ENCODE results near the gene OR2T34. TPM values are rescaled to one million over a fixed set of nuclear protein-coding genes. Genes with fewer than 3 reads are reported as not detected.

Gene OR2T34
- total RNA-seq, 1 experiment from 2014 or later = not detected

DNA sequence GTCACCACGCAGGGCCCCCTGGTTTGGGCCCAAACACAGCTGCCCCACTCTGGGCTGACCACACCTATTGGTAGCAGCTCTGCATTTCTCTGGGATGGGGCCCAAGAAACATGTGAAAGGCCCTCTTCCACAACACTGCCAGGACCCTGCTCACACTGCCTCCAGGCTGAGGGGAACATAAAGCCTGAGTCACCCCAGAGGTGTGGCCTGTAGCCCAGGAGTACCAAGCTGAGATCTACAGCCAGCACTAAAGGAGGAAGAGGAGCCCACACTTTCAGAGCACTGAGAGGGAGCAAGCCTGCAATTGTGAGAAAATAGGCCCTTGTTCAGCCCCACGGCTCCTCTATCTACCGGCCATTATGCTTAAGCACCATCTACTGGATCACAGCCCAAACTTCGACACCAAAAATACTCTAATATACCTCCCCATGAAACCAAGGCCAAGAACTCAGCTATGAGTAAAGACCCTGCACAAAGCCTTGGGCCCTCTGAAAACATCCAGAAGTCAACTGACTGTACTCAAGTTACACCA is 37.4 kb upstream of the OR2T34 start:
- TF ChIP-seq CTCF (conservative IDR thresholded peaks at IDR 0.05; ENCODE audit: low read depth, low read length) (no peak), EZH2phosphoT487 (IDR thresholded peaks at IDR 0.05; ENCODE audit: borderline replicate concordance, low read length) (no peak), EZH2 (IDR thresholded peaks at IDR 0.05; ENCODE audit: low read length, unreplicated experiment) (no peak)
- intact Hi-C loops (cut with micrococcal nuclease) = loop anchor here (10.0 kb wide), 1 partner anchor 367 kb away; no protein-coding TSS in a partner anchor
- no peaks in the 10 kb centered on the region for H3K9me2 ChIP-seq (replicated peaks; ENCODE audit: low read length)
- no peaks in the 10 kb centered on the region for H3F3A ChIP-seq (ENCODE audit: low read length, unreplicated experiment)
- no peak overlapping the region for H3K27ac ChIP-seq (ENCODE audit: low read length)
- H3K36me3 ChIP-seq (ENCODE audit: low read depth, low read length) = no peaks in the 10 kb centered on the region
- peaks cover 28% of the 10 kb centered on the region for H3K27me3 ChIP-seq (ENCODE audit: low read length)
- ChIA-PET POLR2A (ENCODE audit: unreplicated experiment) (no interaction called here), CTCF (no interaction called here)
- no peak overlapping the region for H2AFZ ChIP-seq (ENCODE audit: low read length)
- H3K9me3 ChIP-seq (ENCODE audit: low read length) = no peaks in the 10 kb centered on the region
- H4K20me1 ChIP-seq (ENCODE audit: low read length) = no peaks in the 10 kb centered on the region
- peak; percentile 42 for DNase-seq
- BruUV-seq (replicated peaks) = no TSS peak
- peak; percentile 73 for ATAC-seq
- H3K4me1 ChIP-seq (ENCODE audit: insufficient read depth, low read length) = no peaks in the 10 kb centered on the region
- H3K9ac ChIP-seq (ENCODE audit: low read length) = no peak overlapping the region
- no peaks in the 10 kb centered on the region for H3K79me2 ChIP-seq (ENCODE audit: low read length)
- no peak overlapping the region for H3K4me2 ChIP-seq (ENCODE audit: low read length)
- H3K4me3 ChIP-seq (ENCODE audit: low read length) = no peak overlapping the region

DNA sequence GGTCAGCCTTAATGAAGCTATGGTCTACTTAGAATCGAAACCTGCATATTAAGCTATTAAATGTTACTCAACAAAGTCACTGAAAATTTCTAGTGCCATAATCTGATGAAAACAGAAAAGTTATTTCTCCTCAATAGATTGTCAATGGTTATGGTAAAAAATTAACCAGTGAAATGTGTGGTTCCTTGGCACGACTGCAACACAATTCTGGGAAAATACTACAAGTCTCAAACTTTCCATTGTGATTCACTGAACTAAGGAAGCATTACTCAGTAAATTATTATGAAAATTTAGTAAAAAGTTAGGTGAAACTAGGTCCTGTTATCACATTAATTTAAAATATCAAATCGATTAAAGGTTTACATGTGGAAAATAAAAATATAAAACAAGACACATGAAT is 35.7 kb upstream of the OR2T34 start:
- Histone ChIP-seq H2AFZ (ENCODE audit: low read length) (no peak overlapping the region), H3K4me1 (ENCODE audit: insufficient read depth, low read length) (no peaks in the 10 kb centered on the region), H4K20me1 (ENCODE audit: low read length) (no peaks in the 10 kb centered on the region), H3K36me3 (ENCODE audit: low read depth, low read length) (no peaks in the 10 kb centered on the region), H3K4me3 (ENCODE audit: low read length) (no peak overlapping the region), H3K27ac (ENCODE audit: low read length) (no peak overlapping the region), H3K9me2 (replicated peaks; ENCODE audit: low read length) (no peaks in the 10 kb centered on the region), H3K4me2 (ENCODE audit: low read length) (no peak overlapping the region), H3K27me3 (ENCODE audit: low read length) (peaks cover 37% of the 10 kb centered on the region), H3F3A (ENCODE audit: low read length, unreplicated experiment) (no peaks in the 10 kb centered on the region), H3K9ac (ENCODE audit: low read length) (no peak overlapping the region), H3K79me2 (ENCODE audit: low read length) (no peaks in the 10 kb centered on the region), H3K9me3 (ENCODE audit: low read length) (no peaks in the 10 kb centered on the region)
- intact Hi-C loops (cut with micrococcal nuclease) = loop anchor here (10.0 kb wide), 1 partner anchor 366 kb away; no protein-coding TSS in a partner anchor
- ChIA-PET CTCF (no interaction called here), POLR2A (ENCODE audit: unreplicated experiment) (no interaction called here)
- DNase-seq (no peak), ATAC-seq (no peak)
- TF ChIP-seq CTCF (conservative IDR thresholded peaks at IDR 0.05; ENCODE audit: low read depth, low read length) (no peak), EZH2 (IDR thresholded peaks at IDR 0.05; ENCODE audit: low read length, unreplicated experiment) (no peak), EZH2phosphoT487 (IDR thresholded peaks at IDR 0.05; ENCODE audit: borderline replicate concordance, low read length) (no peak)
- BruUV-seq (replicated peaks) = no TSS peak

GRCh38 chr1:248599396-248599795 is 24.8 kb upstream of the OR2T34 start:
- Histone ChIP-seq H2AFZ (ENCODE audit: low read length) (no peak overlapping the region), H3K27me3 (ENCODE audit: low read length) (no peaks in the 10 kb centered on the region), H3K9me3 (ENCODE audit: low read length) (no peaks in the 10 kb centered on the region), H3K4me1 (ENCODE audit: insufficient read depth, low read length) (peaks cover 5% of the 10 kb centered on the region), H3F3A (ENCODE audit: low read length, unreplicated experiment) (no peaks in the 10 kb centered on the region), H3K9me2 (replicated peaks; ENCODE audit: low read length) (no peaks in the 10 kb centered on the region; the same call in 1 of the 2 replicates), H4K20me1 (ENCODE audit: low read length) (no peaks in the 10 kb centered on the region), H3K9ac (ENCODE audit: low read length) (no peak overlapping the region), H3K4me3 (ENCODE audit: low read length) (no peak overlapping the region), H3K4me2 (ENCODE audit: low read length) (no peak overlapping the region), H3K27ac (ENCODE audit: low read length) (no peak overlapping the region), H3K79me2 (ENCODE audit: low read length) (no peaks in the 10 kb centered on the region), H3K36me3 (ENCODE audit: low read depth, low read length) (no peaks in the 10 kb centered on the region)
- ATAC-seq (no peak), DNase-seq (no peak)
- POLR2A ChIA-PET (ENCODE audit: unreplicated experiment) = no interaction called here
- no TSS peak for BruUV-seq (replicated peaks)
- intact Hi-C loops (cut with micrococcal nuclease) = no loop called here
- CTCF ChIA-PET = no interaction called here
- TF ChIP-seq EZH2 (IDR thresholded peaks at IDR 0.05; ENCODE audit: low read length, unreplicated experiment) (no peak), CTCF (conservative IDR thresholded peaks at IDR 0.05; ENCODE audit: low read depth, low read length) (no peak), EZH2phosphoT487 (IDR thresholded peaks at IDR 0.05; ENCODE audit: borderline replicate concordance, low read length) (no peak)

Data from PC-3 (cell line).